Liver (tissue), 3 donors: ENCODE results near the gene GGTLC2.

ENCODE experiments used
- CTCF ChIP-seq: fragments of 150-350 bp; IDR thresholded peaks from 2 replicates; pipeline ENCODE4 v1.5.1; 2017; ENCODE audit warnings: improper control_type of control experiment, low read depth, low read length; ENCODE audit not compliant: missing input control
- EGR1 ChIP-seq, 2 donors: IDR thresholded peaks; 2 replicates each; pipeline ENCODE4 v1.6.1; 2016 to 2018; ENCODE audit warnings: antibody characterized with exemption in 2 of 2, low read depth in 2 of 2
- FOXA1 ChIP-seq: IDR thresholded peaks from 2 replicates; pipeline ENCODE4 v1.6.1; 2016; ENCODE audit warnings: antibody characterized with exemption
- GABPA ChIP-seq, 2 donors: IDR thresholded peaks in 1 of 2; conservative IDR thresholded peaks in 1 of 2; 2 replicates each; pipeline ENCODE4 v1.6.1; 2016; ENCODE audit warnings: antibody characterized with exemption in 2 of 2, mild to moderate bottlenecking in 1 of 2, moderate library complexity in 1 of 2
- JUND ChIP-seq, 2 donors: IDR thresholded peaks; 2 replicates each; pipeline ENCODE4 v1.6.1; 2016; ENCODE audit warnings: antibody characterized with exemption in 2 of 2
- MAX ChIP-seq: IDR thresholded peaks from 2 replicates; pipeline ENCODE4 v1.6.1; 2016; ENCODE audit warnings: antibody characterized with exemption
- REST ChIP-seq: IDR thresholded peaks from 2 replicates; pipeline ENCODE4 v1.6.1; 2016; ENCODE audit warnings: antibody characterized with exemption, mild to moderate bottlenecking
- donor health status: healthy.
- donor health status: healthy.

- no peak for TF ChIP-seq CTCF
- TF ChIP-seq GABPA (IDR thresholded peaks at IDR 0.05 in 1 of 2, conservative IDR thresholded peaks at IDR 0.05 in 1 of 2) = no peak
- no peak for TF ChIP-seq MAX
- TF ChIP-seq JUND (IDR thresholded peaks at IDR 0.05) = no peak
- TF ChIP-seq EGR1 (IDR thresholded peaks at IDR 0.05; ENCODE audit: low read depth in 2 of 2) = no peak
- no peak for TF ChIP-seq FOXA1
- no peak for TF ChIP-seq REST
Measured at GRCh38 chr22:22657712-22658111, 13.3 kb downstream of the GGTLC2 start.
